CD4-positive, alpha-beta T cell treated with Interferon gamma for 1 hour (primary cell): Measurements from ENCODE around the gene CRKL.

ENCODE experiments used
- DNase-seq: peaks from one replicate; pipeline ENCODE4 v3.0.0-alpha.2; 2020

CRKL gene

DNA sequence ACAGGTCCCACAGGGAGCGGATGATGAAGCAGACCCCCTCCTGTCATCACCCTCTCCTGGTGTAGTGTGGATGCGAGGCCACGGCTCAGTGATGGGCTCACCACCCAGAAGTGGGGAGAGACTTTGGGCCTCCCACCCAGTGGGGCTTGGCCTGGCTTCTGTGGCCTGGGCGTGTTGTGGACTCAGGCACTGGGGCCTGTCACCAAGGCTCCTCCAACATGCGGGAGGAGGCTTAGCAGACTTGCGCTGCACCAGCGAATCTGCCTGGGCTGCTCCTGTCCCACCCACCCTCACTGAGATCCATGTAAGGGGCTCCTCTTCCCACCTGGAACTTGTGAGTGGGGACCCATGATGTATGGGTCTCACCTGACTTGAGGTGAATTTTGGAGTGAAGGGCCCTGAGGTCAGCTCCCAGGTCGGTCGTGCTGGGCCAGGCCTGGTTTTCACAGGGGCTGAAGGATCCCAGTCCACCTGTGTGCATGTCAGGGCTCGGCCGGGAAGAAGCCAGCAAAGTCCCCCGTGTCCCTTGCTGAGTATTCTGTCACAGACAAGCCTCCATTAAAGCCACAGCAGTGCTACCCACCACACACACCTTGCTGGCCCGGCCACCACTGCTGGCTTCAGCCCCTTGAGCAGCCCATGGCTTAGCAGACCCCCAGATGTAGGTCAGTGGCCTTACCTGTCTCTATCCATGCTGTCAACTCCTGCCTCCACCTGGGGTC lies 80.5 kb downstream of the CRKL start:
- no peak for DNase-seq

- DNase-seq, result no peak
These were observed 81.5 kb downstream of the CRKL start for GRCh38 chr22:20998411-20999336.

- DNase-seq, result no peak
These were observed 82.4 kb downstream of the CRKL start for GRCh38 chr22:20999350-21000206.

- no peak for DNase-seq
These were observed 83.2 kb downstream of the CRKL start for GRCh38 chr22:21000207-21000986.

- no peak for DNase-seq
These were observed 83.9 kb downstream of the CRKL start for GRCh38 chr22:21000987-21001600.

- DNase-seq, result peak; percentile 96
These were observed 84.6 kb downstream of the CRKL start, which contains the start of gene THAP7 for GRCh38 chr22:21001601-21002325. TSS of gene THAP7 (minus strand) at chr22:21002118. CDS start at chr22:21001911, 207 bp downstream.
